ENCODE data around the gene TCP11.

The TCP11 gene

DNA sequence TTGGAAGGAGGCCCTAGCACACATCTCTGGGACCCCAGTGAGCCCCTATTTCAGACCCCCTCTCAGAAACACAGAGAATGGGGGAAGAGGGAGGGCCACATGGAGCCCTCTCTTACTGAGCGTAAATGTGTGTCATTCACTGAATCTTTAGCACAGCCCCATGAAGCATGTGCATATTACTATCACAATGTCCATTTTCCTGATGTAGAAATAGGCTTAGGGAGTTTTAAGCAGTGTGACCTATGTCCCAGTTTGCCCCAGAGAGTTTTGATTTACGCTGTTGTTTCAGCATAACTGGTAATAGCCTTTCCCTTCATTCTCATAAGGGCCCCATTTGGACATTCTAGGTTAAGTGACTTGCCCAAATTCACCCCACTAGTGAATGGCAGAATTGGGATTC lies 25.0 kb upstream of the TCP11 start:
- no peak overlapping the region for H3K27ac ChIP-seq
- H3K36me3 ChIP-seq = no peaks in the 10 kb centered on the region
- no peaks in the 10 kb centered on the region for H3K9me3 ChIP-seq
- H3K4me1 ChIP-seq (ENCODE audit: control insufficient read depth in 1 of 2, insufficient read depth in 1 of 2, low read depth in 1 of 2, low read length in 1 of 2) = no peaks in the 10 kb centered on the region
- H3K27me3 ChIP-seq = no peaks in the 10 kb centered on the region
- no peak overlapping the region for H3K4me3 ChIP-seq (ENCODE audit: low read depth in 1 of 2, low read length in 1 of 2)
- TF ChIP-seq CTCF (IDR thresholded peaks at IDR 0.05) = no peak

DNA sequence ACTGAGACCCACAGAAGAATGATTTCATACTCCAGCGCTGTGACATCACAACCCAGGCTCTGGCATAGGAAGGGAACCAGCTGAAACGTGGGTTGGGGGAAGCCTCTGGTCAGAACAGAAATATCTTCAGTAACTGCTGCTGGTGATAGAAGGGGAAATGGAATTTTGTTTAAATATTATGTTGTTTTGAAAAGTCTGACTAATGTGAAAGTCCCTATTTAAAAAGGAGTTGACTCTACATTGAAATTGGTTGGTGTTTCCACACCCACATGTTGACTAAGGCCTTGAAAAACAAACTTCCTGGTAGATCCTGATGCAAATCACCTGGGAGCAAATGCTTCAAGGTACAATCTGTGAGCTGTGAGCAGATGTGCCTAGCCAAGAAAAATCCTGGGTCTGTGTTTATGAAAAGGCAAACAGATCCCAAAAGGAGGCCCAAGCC lies 24.5 kb upstream of the TCP11 start:
- H3K4me3 ChIP-seq (ENCODE audit: low read depth in 1 of 2, low read length in 1 of 2) = no peak overlapping the region
- no peaks in the 10 kb centered on the region for H3K27me3 ChIP-seq
- no peaks in the 10 kb centered on the region for H3K36me3 ChIP-seq
- H3K27ac ChIP-seq = no peak overlapping the region
- TF ChIP-seq CTCF (IDR thresholded peaks at IDR 0.05) = no peak
- H3K9me3 ChIP-seq = no peaks in the 10 kb centered on the region
- H3K4me1 ChIP-seq (ENCODE audit: control insufficient read depth in 1 of 2, insufficient read depth in 1 of 2, low read depth in 1 of 2, low read length in 1 of 2) = no peaks in the 10 kb centered on the region

- no peak for TF ChIP-seq CTCF (IDR thresholded peaks at IDR 0.05)
- Histone ChIP-seq H3K27ac (no peak overlapping the region), H3K4me3 (ENCODE audit: low read depth in 1 of 2, low read length in 1 of 2) (no peak overlapping the region)
These were observed 23.7 kb upstream of the TCP11 start for GRCh38 chr6:35164868-35165267.

DNA sequence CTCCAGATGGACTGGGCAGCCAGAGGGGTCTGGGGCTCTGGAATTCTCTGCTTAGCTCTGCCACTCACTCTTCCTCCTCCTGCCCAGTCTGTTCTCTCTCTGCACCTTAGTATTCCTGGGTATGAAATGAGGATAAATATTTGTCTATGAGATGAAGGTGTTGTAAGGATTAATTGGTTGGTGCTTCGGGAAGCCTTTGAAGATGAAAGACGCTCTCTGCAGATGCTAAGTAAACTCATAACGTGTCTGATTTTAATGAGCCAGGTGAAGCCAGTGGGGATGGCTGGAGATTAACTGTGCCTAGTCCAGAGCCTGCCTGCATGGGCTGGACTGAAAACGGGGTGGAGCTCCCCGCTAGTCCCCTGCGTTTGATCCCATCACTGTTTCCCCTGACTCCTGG lies 23.1 kb upstream of the TCP11 start:
- H3K4me3 ChIP-seq (ENCODE audit: low read depth in 1 of 2, low read length in 1 of 2) = no peak overlapping the region
- no peaks in the 10 kb centered on the region for H3K27me3 ChIP-seq
- H3K4me1 ChIP-seq (ENCODE audit: control insufficient read depth in 1 of 2, insufficient read depth in 1 of 2, low read depth in 1 of 2, low read length in 1 of 2) = no peaks in the 10 kb centered on the region
- no peaks in the 10 kb centered on the region for H3K9me3 ChIP-seq
- no peak overlapping the region for H3K27ac ChIP-seq
- no peak for TF ChIP-seq CTCF (IDR thresholded peaks at IDR 0.05)
- no peaks in the 10 kb centered on the region for H3K36me3 ChIP-seq

More at GRCh38 chr6:35164868-35165267, 23.7 kb upstream of the TCP11 start:
- no peaks in the 10 kb centered on the region for H3K9me3 ChIP-seq
- H3K27me3 ChIP-seq = no peaks in the 10 kb centered on the region
- no peaks in the 10 kb centered on the region for H3K4me1 ChIP-seq (ENCODE audit: control insufficient read depth in 1 of 2, insufficient read depth in 1 of 2, low read depth in 1 of 2, low read length in 1 of 2)
- no peaks in the 10 kb centered on the region for H3K36me3 ChIP-seq

GRCh38 chr6:35163836-35164235 lies 22.7 kb upstream of the TCP11 start:
- Histone ChIP-seq H3K27me3 (no peaks in the 10 kb centered on the region), H3K4me1 (ENCODE audit: control insufficient read depth in 1 of 2, insufficient read depth in 1 of 2, low read depth in 1 of 2, low read length in 1 of 2) (no peaks in the 10 kb centered on the region), H3K36me3 (no peaks in the 10 kb centered on the region), H3K4me3 (ENCODE audit: low read depth in 1 of 2, low read length in 1 of 2) (no peak overlapping the region), H3K27ac (no peak overlapping the region), H3K9me3 (no peaks in the 10 kb centered on the region)
- no peak for TF ChIP-seq CTCF (IDR thresholded peaks at IDR 0.05)

Data from neutrophil (primary cell).